GM21447 (cell line): ENCODE measurements around the gene ZNF583.

Source experiments
- ATAC-seq: cut with Tn5 transposase; IDR thresholded peaks from one replicate; pipeline ENCODE4 v1.9.1; 2021; ENCODE audit not compliant: unreplicated experiment

The ZNF583 gene

GRCh38 chr19:56403764-56404704 lies at the start of gene ZNF583:
Gene ZNF583, plus strand, starts transcription at chr19:56404332. Its CDS starts 2,783 bp downstream, at chr19:56407115.
- peak; percentile 74 for ATAC-seq

- no peak for ATAC-seq
Measured at GRCh38 chr19:56355517-56355916, 48.6 kb upstream of the ZNF583 start.

GRCh38 chr19:56356944-56357343 lies 47.2 kb upstream of the ZNF583 start:
- no peak for ATAC-seq

DNA sequence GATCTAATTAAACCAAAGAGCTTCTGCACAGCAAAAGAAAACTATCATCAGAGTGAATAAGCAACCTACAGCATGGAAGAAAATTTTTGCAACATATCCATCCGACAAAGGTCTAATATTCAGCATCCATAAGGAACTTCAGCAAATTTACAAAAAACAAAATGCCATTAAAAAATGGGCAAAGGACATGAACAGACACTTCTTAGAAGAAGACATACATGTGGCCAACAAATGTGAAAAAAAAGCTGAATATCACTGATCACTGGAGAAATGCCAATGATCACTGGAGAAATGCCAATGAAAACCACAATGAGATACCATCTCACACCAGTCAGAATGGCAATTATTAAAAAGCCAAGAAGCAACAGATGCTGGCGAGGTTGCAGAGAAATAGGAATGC lies 43.3 kb upstream of the ZNF583 start:
- ATAC-seq: no peak

DNA sequence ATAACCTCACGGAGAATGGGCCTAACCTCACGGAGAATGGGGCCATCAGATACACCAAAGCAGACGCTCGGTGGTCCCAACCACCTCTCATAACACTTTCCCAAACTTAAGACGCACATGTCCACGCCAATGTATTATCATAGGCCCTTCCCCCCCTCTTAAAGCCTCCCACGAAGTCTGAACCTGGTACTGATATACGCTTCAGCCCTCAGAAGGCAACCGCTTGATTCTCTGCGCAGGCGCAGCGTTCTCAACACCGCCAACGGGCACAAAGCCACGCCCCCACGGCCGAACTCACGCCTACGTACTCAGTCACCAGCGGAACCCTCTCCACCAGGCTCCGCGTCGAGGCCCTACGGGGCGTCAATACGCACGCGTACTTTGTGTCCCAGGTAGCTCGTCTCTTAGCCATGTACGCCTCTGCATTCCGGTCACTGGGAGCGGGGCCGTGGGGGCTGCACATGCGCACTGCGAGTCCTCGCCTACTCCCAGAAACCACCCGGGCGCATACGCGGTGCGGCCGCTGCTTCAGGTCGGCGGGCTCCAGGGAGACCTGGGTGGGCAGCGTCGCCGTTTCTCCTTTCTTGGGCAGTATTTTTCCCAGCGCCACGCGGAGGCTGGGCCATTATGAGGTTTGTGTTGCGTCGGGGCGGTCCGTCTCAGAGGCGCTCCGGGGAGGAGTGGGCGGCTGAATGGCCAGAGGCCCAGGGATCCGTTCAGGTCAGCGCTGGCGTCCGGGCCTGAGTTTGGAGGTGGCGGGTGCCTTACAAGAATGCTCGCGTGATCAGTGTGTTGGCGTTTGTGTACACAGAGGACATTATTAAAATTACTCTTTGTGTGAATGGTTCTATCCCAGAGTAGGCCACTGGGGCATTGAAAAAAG lies 36.1 kb upstream of the ZNF583 start:
- peak; percentile 45 for ATAC-seq

DNA sequence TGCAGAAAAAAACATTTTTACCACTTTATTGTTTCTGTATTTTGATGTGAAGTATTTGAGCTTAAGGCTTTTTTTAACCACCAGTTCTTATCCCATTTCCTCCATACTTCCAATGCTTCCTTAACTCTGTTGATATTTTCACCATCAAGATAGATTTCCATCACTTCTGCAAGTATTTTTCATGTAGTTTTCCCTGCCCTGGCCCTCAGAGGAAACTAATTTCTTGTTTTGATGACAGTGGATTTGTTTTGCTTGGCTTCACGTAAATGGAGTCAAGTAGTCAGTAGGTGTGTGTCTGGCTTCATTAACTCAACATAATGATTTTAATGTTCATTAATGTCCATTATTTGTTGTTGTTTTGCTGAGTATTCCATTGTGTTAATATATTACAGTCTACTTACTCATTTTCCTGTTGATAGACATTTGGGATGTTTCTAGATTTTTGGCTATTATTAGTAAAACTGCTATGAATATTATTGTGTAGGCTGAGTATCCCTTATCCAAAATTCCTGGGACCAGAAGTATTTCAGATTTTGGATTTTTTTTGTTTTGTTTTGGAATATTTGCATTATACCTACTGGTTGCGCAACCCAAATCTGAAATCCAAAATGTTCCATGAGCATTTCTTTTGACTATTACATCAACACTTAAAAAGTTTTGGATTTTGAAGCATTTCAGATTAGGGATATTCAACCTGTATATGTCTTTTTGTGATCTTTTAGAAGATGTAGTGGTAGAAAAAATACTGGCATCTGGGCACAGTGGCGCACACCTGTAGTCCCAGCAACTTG lies 34.1 kb upstream of the ZNF583 start:
- ATAC-seq: no peak

DNA sequence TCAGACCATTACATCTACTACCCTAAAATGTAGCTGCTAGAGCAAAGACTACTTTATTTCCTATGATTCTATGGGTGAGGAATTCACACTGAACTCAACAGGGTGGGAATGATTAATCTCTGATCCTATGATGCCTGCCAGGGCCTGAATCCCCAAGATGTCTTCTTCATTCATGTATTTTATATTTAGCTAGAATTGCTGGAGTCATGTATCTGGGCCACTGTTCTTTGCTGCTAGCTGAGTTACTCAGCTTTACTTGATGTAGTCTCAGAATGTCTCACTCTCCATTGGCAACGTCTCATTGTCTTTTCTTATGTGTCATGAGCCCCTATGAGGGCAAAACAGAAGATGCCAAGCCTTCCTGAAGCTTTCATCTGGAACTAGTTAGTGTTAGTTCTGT lies 31.9 kb upstream of the ZNF583 start:
- no peak for ATAC-seq

GRCh38 chr19:56377105-56377924 lies 26.8 kb upstream of the ZNF583 start:
- no peak for ATAC-seq

DNA sequence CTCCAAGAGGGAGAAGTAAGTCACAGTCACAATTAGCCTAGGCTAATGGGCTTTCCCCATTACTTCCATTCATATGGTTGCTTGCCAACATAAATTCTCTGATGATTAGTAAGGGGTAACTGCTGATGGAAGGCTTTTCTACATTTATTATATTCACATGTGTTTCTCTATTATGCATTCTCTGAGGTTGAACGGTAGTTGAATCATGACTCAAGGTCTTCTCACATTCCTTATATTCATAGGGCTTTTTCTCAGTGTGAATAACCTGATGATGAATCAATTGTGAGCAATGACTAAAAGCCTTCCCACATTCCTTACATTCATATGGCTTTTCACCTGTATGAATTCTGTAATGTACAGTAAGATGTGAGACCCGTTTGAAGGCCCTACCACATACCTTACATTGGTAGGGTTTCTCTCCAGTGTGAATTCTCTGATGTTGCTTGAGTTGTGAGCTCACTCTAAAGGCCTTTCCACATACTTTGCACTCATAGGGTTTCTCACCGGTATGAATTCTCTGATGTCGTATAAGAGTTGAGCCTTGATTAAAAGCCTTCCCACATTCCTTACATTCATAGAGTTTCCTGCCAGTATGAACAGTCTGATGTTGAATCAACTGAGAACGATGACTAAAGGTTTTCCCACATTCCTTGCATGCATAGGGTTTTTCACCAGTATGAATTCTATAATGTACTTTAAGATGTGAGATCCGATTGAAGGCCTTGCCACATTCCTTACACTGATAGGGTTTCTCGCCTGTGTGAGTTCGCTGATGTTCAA lies 20.1 kb upstream of the ZNF583 start:
- ATAC-seq: no peak

GRCh38 chr19:56393119-56394012 lies 10.8 kb upstream of the ZNF583 start, which contains the start of gene ZNF582:
Gene ZNF582, minus strand, starts transcription at chr19:56393534. Its CDS starts 1,782 bp downstream, at chr19:56391752.
- peak; percentile 72 for ATAC-seq

- ATAC-seq: no peak
Measured at GRCh38 chr19:56398809-56399208, 5.3 kb upstream of the ZNF583 start.

DNA sequence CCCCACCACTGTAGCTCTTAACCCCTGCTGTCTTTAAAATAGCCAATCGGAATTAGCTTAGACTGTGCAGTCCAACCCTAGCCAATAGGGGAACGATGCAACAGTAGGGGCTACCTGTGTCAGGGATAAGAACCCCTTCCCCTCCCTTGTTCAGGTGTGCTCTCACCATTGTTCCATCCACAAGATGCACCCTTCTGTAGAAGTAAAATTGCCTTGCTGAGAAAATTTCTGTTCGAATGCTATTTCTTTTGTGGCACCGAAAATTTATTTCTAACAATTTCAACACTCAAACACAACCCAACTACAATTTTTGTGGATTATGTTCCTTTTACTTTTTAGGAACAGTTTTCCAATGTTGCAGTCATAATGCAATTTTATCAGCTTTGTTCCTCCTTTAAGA lies 3.6 kb upstream of the ZNF583 start:
- no peak for ATAC-seq

- ATAC-seq: no peak
Measured at GRCh38 chr19:56403261-56403660, 871 bp upstream of the ZNF583 start.

DNA sequence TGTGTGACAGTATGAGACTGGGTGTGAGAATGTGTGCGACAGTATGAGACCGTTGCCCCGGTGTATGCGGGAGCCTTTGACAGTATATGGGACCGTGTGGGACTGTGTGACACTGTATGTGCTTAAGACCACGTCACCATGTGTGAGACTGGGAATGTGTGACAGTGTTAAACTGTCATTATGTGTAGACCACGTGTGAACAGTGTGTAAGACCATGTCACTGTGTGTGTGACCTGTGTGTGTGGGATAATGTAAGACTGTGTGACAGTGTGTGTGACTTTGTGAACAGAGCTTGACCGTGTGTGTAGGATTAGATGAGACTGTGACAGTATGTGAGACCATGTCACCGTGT lies 549 bp downstream of the ZNF583 start:
- ATAC-seq: peak; percentile 16

DNA sequence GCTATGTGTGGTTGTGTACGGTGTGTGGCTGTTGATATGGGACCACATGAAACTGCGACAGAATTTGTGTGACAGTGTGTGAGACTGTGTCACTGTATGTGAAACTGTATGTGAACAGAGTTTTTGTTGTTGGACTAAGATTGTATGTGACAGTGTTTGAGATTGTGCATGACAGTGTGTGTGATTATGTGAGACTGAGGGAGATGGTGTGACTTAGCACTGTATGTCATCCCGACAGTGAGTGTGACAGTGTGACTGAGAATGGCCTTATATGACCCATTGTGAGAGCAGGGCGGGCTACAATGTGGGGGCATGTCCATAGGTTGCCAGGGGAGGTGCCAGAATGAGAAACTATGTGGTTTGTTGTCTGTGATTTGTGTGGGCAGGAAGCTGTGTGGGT lies 930 bp downstream of the ZNF583 start:
- no peak for ATAC-seq

DNA sequence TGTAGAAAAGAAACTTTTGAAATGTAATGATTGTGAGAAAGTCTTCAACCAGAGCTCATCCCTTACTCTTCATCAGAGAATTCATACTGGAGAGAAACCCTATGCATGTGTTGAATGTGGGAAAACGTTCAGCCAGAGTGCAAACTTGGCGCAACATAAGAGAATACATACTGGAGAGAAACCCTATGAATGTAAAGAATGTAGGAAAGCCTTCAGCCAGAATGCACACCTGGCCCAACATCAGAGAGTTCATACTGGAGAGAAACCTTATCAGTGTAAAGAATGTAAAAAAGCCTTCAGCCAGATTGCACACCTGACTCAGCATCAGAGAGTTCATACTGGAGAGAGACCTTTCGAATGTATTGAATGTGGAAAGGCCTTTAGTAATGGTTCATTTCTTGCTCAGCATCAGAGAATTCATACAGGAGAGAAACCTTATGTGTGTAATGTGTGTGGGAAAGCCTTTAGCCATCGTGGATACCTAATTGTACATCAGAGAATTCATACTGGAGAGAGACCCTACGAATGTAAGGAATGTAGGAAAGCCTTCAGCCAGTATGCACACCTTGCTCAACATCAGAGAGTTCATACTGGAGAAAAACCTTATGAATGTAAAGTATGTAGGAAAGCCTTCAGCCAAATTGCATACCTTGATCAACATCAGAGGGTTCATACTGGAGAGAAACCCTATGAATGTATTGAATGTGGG lies 19.3 kb downstream of the ZNF583 start:
- no peak for ATAC-seq

DNA sequence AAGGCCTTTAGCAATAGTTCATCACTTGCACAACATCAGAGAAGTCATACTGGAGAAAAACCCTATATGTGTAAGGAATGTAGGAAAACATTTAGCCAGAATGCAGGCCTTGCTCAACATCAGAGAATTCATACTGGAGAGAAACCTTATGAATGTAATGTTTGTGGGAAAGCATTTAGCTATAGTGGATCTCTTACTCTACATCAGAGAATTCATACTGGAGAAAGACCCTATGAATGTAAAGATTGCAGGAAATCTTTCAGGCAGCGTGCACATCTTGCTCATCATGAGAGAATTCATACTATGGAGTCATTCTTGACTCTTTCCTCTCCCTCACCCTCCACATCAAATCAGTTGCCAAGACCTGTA lies 19.8 kb downstream of the ZNF583 start:
- ATAC-seq: no peak
